Measurements from ENCODE around the gene ITSN1. TPM values are rescaled to one million over a fixed set of nuclear protein-coding genes. Genes with fewer than 3 reads are reported as not detected.

ITSN1 gene
- total and polyA plus RNA-seq, 2 of the 13 experiments (the other 11 are each of a cell fraction or from before 2014, with no cell fraction given), result 26.1 to 33.8 TPM

DNA sequence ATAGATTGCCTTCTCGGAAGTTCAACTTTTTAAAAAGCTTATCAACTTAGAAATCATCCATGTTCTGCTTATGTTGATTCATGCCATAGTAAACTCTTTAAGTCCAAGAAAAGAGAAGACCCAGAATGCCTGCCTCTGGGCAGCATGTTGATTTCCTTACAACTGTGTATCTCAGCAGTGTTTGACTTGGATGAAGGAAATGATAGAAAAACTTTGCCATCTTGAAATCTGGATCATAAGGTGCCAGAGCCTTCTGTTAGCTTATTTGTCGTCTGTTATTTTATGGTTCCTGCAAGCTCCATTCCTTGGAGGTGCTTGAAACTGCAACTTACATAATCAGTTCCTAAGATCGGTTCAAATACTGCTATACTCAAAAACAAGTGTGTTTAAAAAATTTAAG is 148.8 kb downstream of the ITSN1 start:
- ATAC-seq (no peak), DNase-seq (ENCODE audit: low spot score) (no peak), FAIRE-seq (no peak)
- Histone ChIP-seq H3K4me3 (replicated peaks in 1 of 3; ENCODE audit: insufficient read depth in 1 of 3, low read depth in 2 of 3, low read length in 3 of 3) (no peak overlapping the region), H3K27me3 (ENCODE audit: control insufficient read depth in 1 of 2, insufficient read depth in 2 of 2, low read length in 2 of 2) (no peaks in the 10 kb centered on the region), H4K20me1 (ENCODE audit: insufficient read depth, low read length) (no peaks in the 10 kb centered on the region), H3K4me2 (ENCODE audit: low read depth, low read length) (no peak overlapping the region), H3K36me3 (replicated peaks in 1 of 2; ENCODE audit: control insufficient read depth in 1 of 2, insufficient read depth in 2 of 2, low read length in 2 of 2) (peaks cover 5 to 19% of the 10 kb centered on the region in 2 experiments; a peak in 4 of 5 replicates), H3K9me3 (ENCODE audit: low read length) (no peaks in the 10 kb centered on the region), H2AFZ (ENCODE audit: low read length) (no peak overlapping the region), H3K79me2 (ENCODE audit: insufficient read depth, low read length) (no peaks in the 10 kb centered on the region), H3K4me1 (ENCODE audit: insufficient read depth, low read length) (no peaks in the 10 kb centered on the region), H3K9ac (ENCODE audit: insufficient read depth, low read depth, low read length) (no peak overlapping the region), H3K27ac (ENCODE audit: extremely low read length, insufficient read depth, low read length) (no peak overlapping the region)
- 95% methylated on average over 3 of the region's 3 CpGs for WGBS (ENCODE audit: low lambda C conversion rate)
- in situ Hi-C loops (cut with HindIII; ENCODE audit: extremely low pct_ligation_motif_present, low pct_unique_long_range_greater_than_20kb) (no loop called here), intact Hi-C loops (cut with micrococcal nuclease; ENCODE audit: unreplicated experiment) (no loop called here)
- ChIA-PET CTCF (ENCODE audit: low intra/inter-chr PET ratio, low total read pairs) (no interaction called here), POLR2A (no interaction called here)
- no TSS peak for BruUV-seq (replicated peaks)
- no peak for TF ChIP-seq ZNF678 (CRISPR knock-in tag; IDR thresholded peaks at IDR 0.05)
- TF ChIP-seq, protein P1, sequence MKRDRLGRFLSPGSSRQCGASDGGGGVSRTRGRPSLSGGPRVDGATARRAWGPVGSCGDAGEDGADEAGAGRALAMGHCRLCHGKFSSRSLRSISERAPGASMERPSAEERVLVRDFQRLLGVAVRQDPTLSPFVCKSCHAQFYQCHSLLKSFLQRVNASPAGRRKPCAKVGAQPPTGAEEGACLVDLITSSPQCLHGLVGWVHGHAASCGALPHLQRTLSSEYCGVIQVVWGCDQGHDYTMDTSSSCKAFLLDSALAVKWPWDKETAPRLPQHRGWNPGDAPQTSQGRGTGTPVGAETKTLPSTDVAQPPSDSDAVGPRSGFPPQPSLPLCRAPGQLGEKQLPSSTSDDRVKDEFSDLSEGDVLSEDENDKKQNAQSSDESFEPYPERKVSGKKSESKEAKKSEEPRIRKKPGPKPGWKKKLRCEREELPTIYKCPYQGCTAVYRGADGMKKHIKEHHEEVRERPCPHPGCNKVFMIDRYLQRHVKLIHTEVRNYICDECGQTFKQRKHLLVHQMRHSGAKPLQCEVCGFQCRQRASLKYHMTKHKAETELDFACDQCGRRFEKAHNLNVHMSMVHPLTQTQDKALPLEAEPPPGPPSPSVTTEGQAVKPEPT (CRISPR knock-in tag; IDR thresholded peaks at IDR 0.05; ENCODE audit: low read depth), result no peak
- TF ChIP-seq SALL2 (CRISPR knock-in tag; IDR thresholded peaks at IDR 0.05), result no peak
- TF ChIP-seq ZSCAN22 (CRISPR knock-in tag; IDR thresholded peaks at IDR 0.05), result no peak
- TF ChIP-seq ARNTL (CRISPR knock-in tag; IDR thresholded peaks at IDR 0.05), result no peak
- no peak for TF ChIP-seq ZMYM2 (CRISPR knock-in tag; IDR thresholded peaks at IDR 0.05)
- TF ChIP-seq ZNF432 (CRISPR knock-in tag; IDR thresholded peaks at IDR 0.05; ENCODE audit: borderline replicate concordance), result no peak
- no peak for TF ChIP-seq ZNF552 (CRISPR knock-in tag; IDR thresholded peaks at IDR 0.05; ENCODE audit: borderline replicate concordance)
- no peak for TF ChIP-seq ZNF350 (CRISPR knock-in tag; IDR thresholded peaks at IDR 0.05; ENCODE audit: borderline replicate concordance, low read depth)
- no peak for TF ChIP-seq EEA1 (CRISPR knock-in tag; IDR thresholded peaks at IDR 0.05; ENCODE audit: borderline replicate concordance)
- TF ChIP-seq ZNF569 (CRISPR knock-in tag; IDR thresholded peaks at IDR 0.05; ENCODE audit: borderline replicate concordance), result no peak
- TF ChIP-seq, protein P2, sequence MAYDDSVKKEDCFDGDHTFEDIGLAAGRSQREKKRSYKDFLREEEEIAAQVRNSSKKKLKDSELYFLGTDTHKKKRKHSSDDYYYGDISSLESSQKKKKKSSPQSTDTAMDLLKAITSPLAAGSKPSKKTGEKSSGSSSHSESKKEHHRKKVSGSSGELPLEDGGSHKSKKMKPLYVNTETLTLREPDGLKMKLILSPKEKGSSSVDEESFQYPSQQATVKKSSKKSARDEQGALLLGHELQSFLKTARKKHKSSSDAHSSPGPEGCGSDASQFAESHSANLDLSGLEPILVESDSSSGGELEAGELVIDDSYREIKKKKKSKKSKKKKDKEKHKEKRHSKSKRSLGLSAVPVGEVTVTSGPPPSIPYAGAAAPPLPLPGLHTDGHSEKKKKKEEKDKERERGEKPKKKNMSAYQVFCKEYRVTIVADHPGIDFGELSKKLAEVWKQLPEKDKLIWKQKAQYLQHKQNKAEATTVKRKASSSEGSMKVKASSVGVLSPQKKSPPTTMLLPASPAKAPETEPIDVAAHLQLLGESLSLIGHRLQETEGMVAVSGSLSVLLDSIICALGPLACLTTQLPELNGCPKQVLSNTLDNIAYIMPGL (CRISPR knock-in tag; IDR thresholded peaks at IDR 0.05; ENCODE audit: borderline replicate concordance in 1 of 2, low read depth in 1 of 2), result no peak
- TF ChIP-seq ZBTB21 (CRISPR knock-in tag; IDR thresholded peaks at IDR 0.05), result no peak
- TF ChIP-seq MYC (CRISPR knock-in tag; IDR thresholded peaks at IDR 0.05; ENCODE audit: borderline replicate concordance), result no peak
- TF ChIP-seq, protein P3, sequence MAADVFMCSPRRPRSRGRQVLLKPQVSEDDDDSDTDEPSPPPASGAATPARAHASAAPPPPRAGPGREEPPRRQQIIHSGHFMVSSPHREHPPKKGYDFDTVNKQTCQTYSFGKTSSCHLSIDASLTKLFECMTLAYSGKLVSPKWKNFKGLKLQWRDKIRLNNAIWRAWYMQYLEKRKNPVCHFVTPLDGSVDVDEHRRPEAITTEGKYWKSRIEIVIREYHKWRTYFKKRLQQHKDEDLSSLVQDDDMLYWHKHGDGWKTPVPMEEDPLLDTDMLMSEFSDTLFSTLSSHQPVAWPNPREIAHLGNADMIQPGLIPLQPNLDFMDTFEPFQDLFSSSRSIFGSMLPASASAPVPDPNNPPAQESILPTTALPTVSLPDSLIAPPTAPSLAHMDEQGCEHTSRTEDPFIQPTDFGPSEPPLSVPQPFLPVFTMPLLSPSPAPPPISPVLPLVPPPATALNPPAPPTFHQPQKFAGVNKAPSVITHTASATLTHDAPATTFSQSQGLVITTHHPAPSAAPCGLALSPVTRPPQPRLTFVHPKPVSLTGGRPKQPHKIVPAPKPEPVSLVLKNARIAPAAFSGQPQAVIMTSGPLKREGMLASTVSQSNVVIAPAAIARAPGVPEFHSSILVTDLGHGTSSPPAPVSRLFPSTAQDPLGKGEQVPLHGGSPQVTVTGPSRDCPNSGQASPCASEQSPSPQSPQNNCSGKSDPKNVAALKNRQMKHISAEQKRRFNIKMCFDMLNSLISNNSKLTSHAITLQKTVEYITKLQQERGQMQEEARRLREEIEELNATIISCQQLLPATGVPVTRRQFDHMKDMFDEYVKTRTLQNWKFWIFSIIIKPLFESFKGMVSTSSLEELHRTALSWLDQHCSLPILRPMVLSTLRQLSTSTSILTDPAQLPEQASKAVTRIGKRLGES (CRISPR knock-in tag; IDR thresholded peaks at IDR 0.05; ENCODE audit: borderline replicate concordance), result no peak
- no peak for TF ChIP-seq ZSCAN20 (CRISPR knock-in tag; IDR thresholded peaks at IDR 0.05; ENCODE audit: borderline replicate concordance)
- no peak for TF ChIP-seq RAD51 (IDR thresholded peaks at IDR 0.05; ENCODE audit: borderline replicate concordance)
- TF ChIP-seq, protein P4, sequence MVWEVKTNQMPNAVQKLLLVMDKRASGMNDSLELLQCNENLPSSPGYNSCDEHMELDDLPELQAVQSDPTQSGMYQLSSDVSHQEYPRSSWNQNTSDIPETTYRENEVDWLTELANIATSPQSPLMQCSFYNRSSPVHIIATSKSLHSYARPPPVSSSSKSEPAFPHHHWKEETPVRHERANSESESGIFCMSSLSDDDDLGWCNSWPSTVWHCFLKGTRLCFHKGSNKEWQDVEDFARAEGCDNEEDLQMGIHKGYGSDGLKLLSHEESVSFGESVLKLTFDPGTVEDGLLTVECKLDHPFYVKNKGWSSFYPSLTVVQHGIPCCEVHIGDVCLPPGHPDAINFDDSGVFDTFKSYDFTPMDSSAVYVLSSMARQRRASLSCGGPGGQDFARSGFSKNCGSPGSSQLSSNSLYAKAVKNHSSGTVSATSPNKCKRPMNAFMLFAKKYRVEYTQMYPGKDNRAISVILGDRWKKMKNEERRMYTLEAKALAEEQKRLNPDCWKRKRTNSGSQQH (CRISPR knock-in tag; IDR thresholded peaks at IDR 0.05; ENCODE audit: low read depth), result no peak
